Left lung (tissue), 14 donors: ENCODE results near the gene NEIL3. TPM values are rescaled to one million over a fixed set of nuclear protein-coding genes. Genes with fewer than 3 reads are reported as not detected.

Source experiments
- ATAC-seq: fragments of 200-7000 bp; cut with Tn5 transposase; one replicate; pipeline ENCODE4 v1.9.1; 2020; ENCODE audit warnings: moderate library complexity
- DNase-seq, 4 donors: peaks; one replicate each; pipeline ENCODE4 v3.0.0-alpha.2; 2013 to 2020
- H3K27ac ChIP-seq, 2 donors: fragments of 200-600 bp; sonication (generic) in 1 of 2; one replicate each; pipeline versions ENCODE4 v1.5.0 to v1.8.0; 2020 to 2021
- H3K27me3 ChIP-seq, 2 donors: fragments of 200-600 bp; sonication (generic) in 1 of 2; one replicate each; pipeline versions ENCODE4 v1.5.0 to v1.8.0; 2020 to 2021
- H3K36me3 ChIP-seq, 2 donors: fragments of 200-600 bp; sonication (generic) in 1 of 2; one replicate each; pipeline versions ENCODE4 v1.5.0 to v1.8.0; 2020 to 2021
- H3K4me1 ChIP-seq, 2 donors: fragments of 200-600 bp; one replicate each; pipeline ENCODE4 v1.8.0; 2021
- H3K4me3 ChIP-seq, 2 donors: fragments of 200-600 bp; sonication (generic) in 1 of 2; one replicate each; pipeline versions ENCODE4 v1.5.0 to v1.8.0; 2020 to 2021; ENCODE audit warnings: mild to moderate bottlenecking in 1 of 2
- H3K9me3 ChIP-seq, 2 donors: fragments of 200-600 bp; sonication (generic) in 1 of 2; one replicate each; pipeline versions ENCODE4 v1.5.0 to v1.8.0; 2020 to 2021
- intact Hi-C, 2 donors: fragments of 100-400 bp; cut with DNase I; formaldehyde crosslinking; loops; one replicate each; pipeline versions ENCODE4 v1.11.2 to v1.14.2; 2022
- long read RNA-seq, 12 donors: library from polyadenylated mRNA in 2 of 12; unstranded in 2 of 12; transcript quantifications; one replicate each; pipeline ENCODE4 v2.0.0 and lab custom pipeline, GENCODE V29; 2019 to 2026
- polyA plus RNA-seq, 6 donors: library from polyadenylated mRNA; unstranded; fragments of 120-200 nt; gene quantifications; one replicate each; pipeline ENCODE4 v1.2.1, GENCODE V29; 2013; ENCODE audit not compliant: insufficient read length in 6 of 6
- total RNA-seq, 2 donors: library from RNA; stranded (reverse); fragmentation: NEBNext Ultra II Directional; extraction: Animal tissue kit (Norgen Biotek cat#: 25700); gene quantifications; one replicate each; pipeline ENCODE4 v1.2.1, GENCODE V29; 2021
- TF ChIP-seq, protein P1 (sequence below), 2 donors: fragments of 200-600 bp; sonication (generic) in 1 of 2; IDR thresholded peaks; one replicate each; pipeline versions ENCODE4 v1.5.0 to v1.8.0; 2021; ENCODE audit warnings: antibody characterized with exemption in 2 of 2
- donor health status: DM: no; HTN: yes; CAD: no.
- donor health status: DM: no; HTN: no; CAD: no.

The NEIL3 gene
- 1 to 10 TPM; 2.2 to 2.7 TPM for total RNA-seq
- polyA plus RNA-seq = 10 to 100 TPM in 1 of 6 donors, 1 to 10 TPM in 5; 4.1 to 12.5 (median 6.5) TPM
- long read RNA-seq, donor 1, partial matches to known transcripts = 0 of 1 reads
- long read RNA-seq, donor 1, other reads (novel, unspliced or antisense) = 0 of 1 reads
- long read RNA-seq, donor 2, partial matches to known transcripts = 0 of 2 reads
- long read RNA-seq, donor 2, other reads (novel, unspliced or antisense) = 0 of 2 reads
- long read RNA-seq, donor 3, partial matches to known transcripts = 0 of 2 reads
- long read RNA-seq, donor 3, other reads (novel, unspliced or antisense) = 0 of 2 reads
- long read RNA-seq, donor 4, partial matches to known transcripts = 1 of 1 reads
- long read RNA-seq, donor 4, other reads (novel, unspliced or antisense) = 0 of 1 reads
- long read RNA-seq, donor 5, partial matches to known transcripts = 0 of 2 reads
- long read RNA-seq, donor 5, other reads (novel, unspliced or antisense) = 0 of 2 reads
- long read RNA-seq, donor 6, partial matches to known transcripts = 7 of 7 reads
- long read RNA-seq, donor 6, other reads (novel, unspliced or antisense) = 0 of 7 reads
- long read RNA-seq, donor 7, partial matches to known transcripts = 0 of 1 reads
- long read RNA-seq, donor 7, other reads (novel, unspliced or antisense) = 0 of 1 reads
- long read RNA-seq, donor 8, partial matches to known transcripts = 0 of 1 reads
- long read RNA-seq, donor 8, other reads (novel, unspliced or antisense) = 0 of 1 reads
- long read RNA-seq, donor 9 = 0 reads
- long read RNA-seq, donor 10 = 0 reads
- long read RNA-seq, donor 11, partial matches to known transcripts = 0 of 2 reads
- long read RNA-seq, donor 11, other reads (novel, unspliced or antisense) = 0 of 2 reads
- long read RNA-seq, donor 12 = 0 reads

DNA sequence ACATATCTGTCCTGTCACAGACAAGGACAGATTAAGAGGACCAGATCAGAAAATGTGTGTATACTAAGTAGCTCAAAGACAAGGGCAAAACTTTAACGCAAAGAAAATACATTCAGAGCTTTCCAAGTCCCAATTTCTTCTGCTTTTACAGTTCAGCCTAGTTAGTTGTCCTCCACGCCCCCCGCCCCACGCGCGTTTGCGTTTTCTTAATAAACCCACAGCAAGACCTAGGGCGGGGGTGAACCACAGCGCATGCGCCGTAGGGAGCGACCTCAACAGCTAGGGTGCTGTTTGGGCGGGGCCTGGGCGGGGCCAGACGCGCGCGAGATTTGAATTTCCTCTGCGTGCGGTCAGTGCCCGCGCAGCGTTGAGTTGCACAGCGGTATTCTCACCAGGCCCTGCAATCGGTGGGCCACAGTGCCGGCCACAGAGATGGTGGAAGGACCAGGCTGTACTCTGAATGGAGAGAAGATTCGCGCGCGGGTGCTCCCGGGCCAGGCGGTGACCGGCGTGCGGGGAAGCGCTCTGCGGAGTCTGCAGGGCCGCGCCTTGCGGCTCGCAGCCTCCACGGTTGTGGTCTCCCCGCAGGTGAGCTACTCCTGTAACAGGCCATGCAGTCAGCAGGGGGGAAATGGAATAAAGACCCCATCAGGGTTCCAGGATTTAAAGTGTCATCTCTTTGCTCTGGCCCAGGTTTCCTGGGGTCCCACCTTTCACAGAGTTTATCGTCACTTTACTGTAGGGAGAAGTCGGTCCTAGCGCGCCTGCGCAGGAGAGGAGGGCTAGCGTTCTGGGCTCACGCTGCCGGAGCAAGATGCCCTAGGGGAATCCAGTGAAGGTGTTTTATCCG lies at the start of gene NEIL3:
TSS of gene NEIL3 (plus strand) at position 353 of the 850 bp plus-strand sequence. CDS start at position 433, 80 bp downstream.
- Histone ChIP-seq H3K27me3 (no peaks in the 10 kb centered on the region), H3K4me3 (peak within 1 kb of the TSS; percentile 53 to 68), H3K4me1 (peaks cover 13 to 33% of the 10 kb centered on the region in 2 donors), H3K36me3 (no peaks in the 10 kb centered on the region), H3K27ac (peak within 1 kb of the TSS in 1 of 2 donors; percentile 41), H3K9me3 (no peaks in the 10 kb centered on the region)
- intact Hi-C loops = no loop called here
- peak; percentile 87 to 99 (median 96) for DNase-seq
- peak; percentile 96 for ATAC-seq
- TF ChIP-seq, protein P1, sequence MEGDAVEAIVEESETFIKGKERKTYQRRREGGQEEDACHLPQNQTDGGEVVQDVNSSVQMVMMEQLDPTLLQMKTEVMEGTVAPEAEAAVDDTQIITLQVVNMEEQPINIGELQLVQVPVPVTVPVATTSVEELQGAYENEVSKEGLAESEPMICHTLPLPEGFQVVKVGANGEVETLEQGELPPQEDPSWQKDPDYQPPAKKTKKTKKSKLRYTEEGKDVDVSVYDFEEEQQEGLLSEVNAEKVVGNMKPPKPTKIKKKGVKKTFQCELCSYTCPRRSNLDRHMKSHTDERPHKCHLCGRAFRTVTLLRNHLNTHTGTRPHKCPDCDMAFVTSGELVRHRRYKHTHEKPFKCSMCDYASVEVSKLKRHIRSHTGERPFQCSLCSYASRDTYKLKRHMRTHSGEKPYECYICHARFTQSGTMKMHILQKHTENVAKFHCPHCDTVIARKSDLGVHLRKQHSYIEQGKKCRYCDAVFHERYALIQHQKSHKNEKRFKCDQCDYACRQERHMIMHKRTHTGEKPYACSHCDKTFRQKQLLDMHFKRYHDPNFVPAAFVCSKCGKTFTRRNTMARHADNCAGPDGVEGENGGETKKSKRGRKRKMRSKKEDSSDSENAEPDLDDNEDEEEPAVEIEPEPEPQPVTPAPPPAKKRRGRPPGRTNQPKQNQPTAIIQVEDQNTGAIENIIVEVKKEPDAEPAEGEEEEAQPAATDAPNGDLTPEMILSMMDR (IDR thresholded peaks at IDR 0.05) = no peak

DNA sequence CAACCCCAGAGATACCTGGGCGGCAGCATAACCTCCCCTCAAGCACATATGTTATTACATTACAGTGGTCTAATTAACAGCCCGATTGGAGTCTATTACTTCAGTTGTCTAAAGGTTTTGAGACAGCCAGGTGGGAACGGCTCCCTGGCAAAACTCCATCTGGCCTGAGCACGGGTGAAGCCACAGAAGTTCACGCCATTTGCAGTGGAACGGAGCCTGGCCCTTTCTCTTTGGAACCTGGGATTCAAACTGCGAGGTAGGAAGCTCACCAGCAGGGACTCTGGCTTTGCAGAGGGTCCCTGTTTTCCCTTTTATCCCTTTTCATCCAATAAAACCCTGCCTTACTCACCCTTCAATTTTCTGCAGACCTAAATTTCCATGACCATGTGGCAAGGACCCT lies 45.9 kb upstream of the NEIL3 start:
- TF ChIP-seq, protein P1 (IDR thresholded peaks at IDR 0.05) = no peak
- DNase-seq = no peak

DNA sequence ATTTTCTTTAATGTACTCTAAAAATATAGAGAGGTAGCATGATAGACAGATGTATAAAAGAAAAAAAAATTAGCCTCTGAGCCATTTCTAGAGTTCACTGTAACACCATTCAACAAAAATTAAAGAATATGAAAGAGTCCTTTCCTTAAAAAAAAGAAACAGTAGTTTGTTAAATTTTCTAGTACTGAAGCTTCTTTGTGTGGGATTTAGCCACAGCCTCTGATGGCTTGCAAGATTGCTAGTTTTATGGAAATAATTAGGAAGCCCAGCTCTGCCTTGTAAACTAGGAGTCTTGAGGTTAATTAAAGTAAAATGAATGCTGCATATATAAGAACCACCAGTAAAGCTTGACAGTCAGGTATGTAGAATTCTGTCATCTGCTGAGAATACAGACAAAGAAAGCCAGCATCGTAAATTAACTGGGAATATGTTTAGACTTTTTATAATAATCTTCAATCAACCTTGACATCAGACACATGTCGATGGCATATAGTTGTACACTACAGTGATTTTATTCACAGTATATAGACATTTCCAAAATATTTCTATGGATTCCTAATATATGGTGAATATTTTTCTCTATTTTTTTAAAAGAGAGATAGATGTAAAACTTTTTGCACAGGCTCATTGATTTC lies 44.8 kb upstream of the NEIL3 start:
- Histone ChIP-seq H3K4me1 (no peaks in the 10 kb centered on the region), H3K36me3 (no peaks in the 10 kb centered on the region), H3K9me3 (no peaks in the 10 kb centered on the region), H3K4me3 (no peak overlapping the region), H3K27ac (no peak overlapping the region), H3K27me3 (no peaks in the 10 kb centered on the region)
- TF ChIP-seq, protein P1 (IDR thresholded peaks at IDR 0.05) = no peak
- intact Hi-C loops = no loop called here
- no peak for DNase-seq
- ATAC-seq = no peak

More for the DNA sequence above, 45.9 kb upstream of the NEIL3 start:
- H3K9me3 ChIP-seq = no peaks in the 10 kb centered on the region
- no peak overlapping the region for H3K4me3 ChIP-seq
- no peaks in the 10 kb centered on the region for H3K36me3 ChIP-seq
- no peaks in the 10 kb centered on the region for H3K4me1 ChIP-seq
- no peak overlapping the region for H3K27ac ChIP-seq
- ATAC-seq = no peak
- intact Hi-C loops = no loop called here
- no peaks in the 10 kb centered on the region for H3K27me3 ChIP-seq

GRCh38 chr4:177265729-177266128 lies 43.9 kb upstream of the NEIL3 start:
- no peaks in the 10 kb centered on the region for H3K27me3 ChIP-seq
- no peak overlapping the region for H3K4me3 ChIP-seq
- H3K9me3 ChIP-seq = no peaks in the 10 kb centered on the region
- no peaks in the 10 kb centered on the region for H3K36me3 ChIP-seq
- TF ChIP-seq, protein P1 (IDR thresholded peaks at IDR 0.05) = no peak
- no peak for DNase-seq
- intact Hi-C loops = no loop called here
- H3K4me1 ChIP-seq = no peaks in the 10 kb centered on the region
- no peak for ATAC-seq
- H3K27ac ChIP-seq = no peak overlapping the region
